Measurements from ENCODE around the gene L2HGDH. TPM values are rescaled to one million over a fixed set of nuclear protein-coding genes. Genes with fewer than 3 reads are reported as not detected.

The L2HGDH gene
- total RNA-seq, 3 donors from 2014 or later (not counting 1 experiment from before 2014, with no cell fraction given) = 4.2 to 5.6 (median 5.4) TPM

DNA sequence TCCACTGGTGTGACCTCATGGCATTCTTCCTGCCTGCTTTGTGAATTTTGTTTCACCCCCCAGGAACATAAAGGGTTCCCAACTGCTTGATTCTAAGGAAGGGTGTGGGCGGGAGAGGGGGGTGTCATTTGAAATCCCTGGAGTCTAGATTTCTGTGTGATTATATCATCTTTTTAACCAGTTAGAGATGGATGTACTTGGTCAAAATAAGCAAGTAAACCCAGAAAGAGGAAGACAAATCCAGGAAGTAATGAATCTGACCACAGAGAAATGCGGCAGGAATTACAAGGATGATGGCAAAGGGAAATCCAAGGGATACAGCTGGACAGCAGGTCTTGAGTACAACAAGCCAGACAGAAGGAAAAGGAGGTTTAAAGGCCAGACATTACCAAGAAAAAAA, 38.9 kb upstream of the L2HGDH start:
- WGBS (ENCODE audit: insufficient coverage) = 83% methylated on average over 2 of the region's 2 CpGs
- Histone ChIP-seq H3K4me1 (ENCODE audit: control insufficient read depth, insufficient read depth, low read length) (no peaks in the 10 kb centered on the region), H3K9me3 (ENCODE audit: control insufficient read depth, insufficient read depth, low read length) (no peaks in the 10 kb centered on the region), H3K27ac (ENCODE audit: low read length) (no peak overlapping the region), H3K4me3 (ENCODE audit: low read length) (no peak overlapping the region), H3K36me3 (ENCODE audit: control insufficient read depth, insufficient read depth, low read length) (no peaks in the 10 kb centered on the region), H3K27me3 (ENCODE audit: control insufficient read depth, insufficient read depth, low read length) (no peaks in the 10 kb centered on the region)
- Mint-ChIP-seq H3K4me1 (peaks cover 15 to 23% of the 10 kb centered on the region in 2 donors), H3K27ac (no peak overlapping the region), H3K9me3 (no peaks in the 10 kb centered on the region), H3K36me3 (no peaks in the 10 kb centered on the region), H3K4me3 (no peak overlapping the region), H3K27me3 (ENCODE audit: low read depth in 2 of 2) (no peaks in the 10 kb centered on the region)
- intact Hi-C loops (cut with micrococcal nuclease) = no loop called here
- DNase-seq (no peak), ATAC-seq (no peak)
- TF ChIP-seq, protein P1, sequence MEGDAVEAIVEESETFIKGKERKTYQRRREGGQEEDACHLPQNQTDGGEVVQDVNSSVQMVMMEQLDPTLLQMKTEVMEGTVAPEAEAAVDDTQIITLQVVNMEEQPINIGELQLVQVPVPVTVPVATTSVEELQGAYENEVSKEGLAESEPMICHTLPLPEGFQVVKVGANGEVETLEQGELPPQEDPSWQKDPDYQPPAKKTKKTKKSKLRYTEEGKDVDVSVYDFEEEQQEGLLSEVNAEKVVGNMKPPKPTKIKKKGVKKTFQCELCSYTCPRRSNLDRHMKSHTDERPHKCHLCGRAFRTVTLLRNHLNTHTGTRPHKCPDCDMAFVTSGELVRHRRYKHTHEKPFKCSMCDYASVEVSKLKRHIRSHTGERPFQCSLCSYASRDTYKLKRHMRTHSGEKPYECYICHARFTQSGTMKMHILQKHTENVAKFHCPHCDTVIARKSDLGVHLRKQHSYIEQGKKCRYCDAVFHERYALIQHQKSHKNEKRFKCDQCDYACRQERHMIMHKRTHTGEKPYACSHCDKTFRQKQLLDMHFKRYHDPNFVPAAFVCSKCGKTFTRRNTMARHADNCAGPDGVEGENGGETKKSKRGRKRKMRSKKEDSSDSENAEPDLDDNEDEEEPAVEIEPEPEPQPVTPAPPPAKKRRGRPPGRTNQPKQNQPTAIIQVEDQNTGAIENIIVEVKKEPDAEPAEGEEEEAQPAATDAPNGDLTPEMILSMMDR (IDR thresholded peaks at IDR 0.05) = no peak

DNA sequence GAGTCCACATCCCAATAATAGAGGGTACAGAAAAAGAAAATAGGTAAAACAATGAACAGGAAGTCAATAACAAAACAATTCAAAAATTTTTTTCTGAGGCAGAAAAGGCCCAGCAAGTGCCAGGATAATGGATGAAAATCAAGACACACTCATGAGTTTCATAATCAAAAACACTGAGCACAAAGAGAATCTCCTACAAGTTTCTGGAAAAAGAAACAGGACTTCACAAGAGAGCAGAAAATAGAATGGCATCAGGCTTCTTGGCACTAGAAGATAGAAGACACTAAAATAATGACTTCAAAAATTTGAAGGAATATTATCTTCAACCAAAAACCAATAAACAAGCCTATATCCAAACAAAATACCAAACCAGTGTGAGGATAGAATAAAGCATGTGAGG, 36.9 kb upstream of the L2HGDH start:
- Mint-ChIP-seq H3K4me3 (no peak overlapping the region), H3K36me3 (no peaks in the 10 kb centered on the region), H3K9me3 (no peaks in the 10 kb centered on the region), H3K27me3 (ENCODE audit: low read depth in 2 of 2) (no peaks in the 10 kb centered on the region), H3K27ac (peak overlapping the region in 1 of 2 donors; percentile 45), H3K4me1 (peaks cover 8 to 19% of the 10 kb centered on the region in 2 donors)
- H3K36me3 ChIP-seq (ENCODE audit: control insufficient read depth, insufficient read depth, low read length) = no peaks in the 10 kb centered on the region
- intact Hi-C loops (cut with micrococcal nuclease) = no loop called here
- H3K4me3 ChIP-seq (ENCODE audit: low read length) = no peak overlapping the region
- no peaks in the 10 kb centered on the region for H3K27me3 ChIP-seq (ENCODE audit: control insufficient read depth, insufficient read depth, low read length)
- H3K9me3 ChIP-seq (ENCODE audit: control insufficient read depth, insufficient read depth, low read length) = no peaks in the 10 kb centered on the region
- DNase-seq = no peak
- TF ChIP-seq, protein P1 (IDR thresholded peaks at IDR 0.05) = no peak
- H3K4me1 ChIP-seq (ENCODE audit: control insufficient read depth, insufficient read depth, low read length) = no peaks in the 10 kb centered on the region
- no peak for ATAC-seq
- no peak overlapping the region for H3K27ac ChIP-seq (ENCODE audit: low read length)

GRCh38 chr14:50347521-50347920, 35.5 kb upstream of the L2HGDH start:
- Mint-ChIP-seq H3K9me3 (no peaks in the 10 kb centered on the region), H3K27ac (peak overlapping the region in 1 of 2 donors; percentile 17), H3K4me1 (peaks cover 12 to 34% of the 10 kb centered on the region in 2 donors), H3K36me3 (no peaks in the 10 kb centered on the region), H3K4me3 (no peak overlapping the region), H3K27me3 (ENCODE audit: low read depth in 2 of 2) (no peaks in the 10 kb centered on the region)
- TF ChIP-seq, protein P1 (IDR thresholded peaks at IDR 0.05) = no peak
- 50% methylated on average over 1 of the region's 1 CpG for WGBS (ENCODE audit: insufficient coverage)
- Histone ChIP-seq H3K27me3 (ENCODE audit: control insufficient read depth, insufficient read depth, low read length) (no peaks in the 10 kb centered on the region), H3K9me3 (ENCODE audit: control insufficient read depth, insufficient read depth, low read length) (no peaks in the 10 kb centered on the region), H3K4me3 (ENCODE audit: low read length) (no peak overlapping the region), H3K36me3 (ENCODE audit: control insufficient read depth, insufficient read depth, low read length) (no peaks in the 10 kb centered on the region), H3K4me1 (ENCODE audit: control insufficient read depth, insufficient read depth, low read length) (peaks cover 6% of the 10 kb centered on the region), H3K27ac (ENCODE audit: low read length) (no peak overlapping the region)
- ATAC-seq (no peak), DNase-seq (no peak)
- intact Hi-C loops (cut with micrococcal nuclease) = no loop called here

DNA sequence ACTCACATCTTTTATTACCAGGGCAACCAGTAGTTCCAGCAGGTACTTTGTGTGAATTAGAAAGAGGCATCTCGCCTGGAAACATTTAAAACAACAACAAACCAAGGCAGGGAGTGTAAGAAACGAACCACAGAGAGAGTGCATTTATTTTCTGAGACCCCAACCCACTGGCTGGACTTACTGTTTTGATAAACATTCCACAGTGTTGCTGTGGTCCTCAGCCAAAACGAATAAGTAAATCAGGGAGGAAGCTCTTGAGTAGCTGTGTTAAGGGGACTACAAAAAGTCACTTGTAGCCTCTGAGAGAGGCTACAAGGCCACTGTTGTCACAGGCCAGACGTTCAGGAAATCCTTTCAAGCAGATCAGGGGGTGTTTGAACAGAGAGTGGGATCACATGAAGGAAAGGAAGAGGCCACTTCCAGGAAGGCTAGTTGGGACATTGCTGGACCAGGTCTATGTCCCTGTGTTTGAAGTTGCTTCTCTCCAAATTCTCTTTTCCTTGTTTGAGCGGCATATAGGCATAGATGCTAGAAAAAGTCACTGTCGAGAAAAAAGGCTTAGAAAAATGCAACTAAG, 33.9 kb upstream of the L2HGDH start:
- Mint-ChIP-seq H3K4me3 (no peak overlapping the region), H3K27ac (no peak overlapping the region)
- intact Hi-C loops (cut with micrococcal nuclease) = no loop called here

More for the DNA sequence above, 33.9 kb upstream of the L2HGDH start:
- Mint-ChIP-seq H3K9me3 (no peaks in the 10 kb centered on the region), H3K27me3 (ENCODE audit: low read depth in 2 of 2) (no peaks in the 10 kb centered on the region), H3K36me3 (no peaks in the 10 kb centered on the region), H3K4me1 (peaks cover 18 to 39% of the 10 kb centered on the region in 2 donors)
- Histone ChIP-seq H3K4me3 (ENCODE audit: low read length) (no peak overlapping the region), H3K4me1 (ENCODE audit: control insufficient read depth, insufficient read depth, low read length) (peaks cover 7% of the 10 kb centered on the region), H3K27ac (ENCODE audit: low read length) (no peak overlapping the region), H3K9me3 (ENCODE audit: control insufficient read depth, insufficient read depth, low read length) (no peaks in the 10 kb centered on the region), H3K36me3 (ENCODE audit: control insufficient read depth, insufficient read depth, low read length) (no peaks in the 10 kb centered on the region), H3K27me3 (ENCODE audit: control insufficient read depth, insufficient read depth, low read length) (no peaks in the 10 kb centered on the region)
- DNase-seq (no peak), ATAC-seq (no peak)
- 71% methylated on average over 6 of the region's 6 CpGs for WGBS (ENCODE audit: insufficient coverage)
- TF ChIP-seq, protein P1 (IDR thresholded peaks at IDR 0.05) = no peak
